Hepatic stellate cell (primary cell): ENCODE measurements around the gene BICDL1.

ENCODE experiments used
- DNase-seq: peaks from one replicate; pipeline ENCODE4 v3.0.0; 2011; ENCODE audit warnings: low spot score

Gene BICDL1

GRCh38 chr12:120130011-120130410 is 141.0 kb downstream of the BICDL1 start:
- DNase-seq: no peak

GRCh38 chr12:120131116-120131515 is 142.1 kb downstream of the BICDL1 start:
- DNase-seq: no peak

- DNase-seq: no peak
Measured at GRCh38 chr12:120132054-120132836, 143.2 kb downstream of the BICDL1 start.

- no peak for DNase-seq
Measured at GRCh38 chr12:120132863-120133385, 143.9 kb downstream of the BICDL1 start.

GRCh38 chr12:120134307-120134980 is 145.4 kb downstream of the BICDL1 start:
- DNase-seq: no peak

- DNase-seq: no peak
Measured at GRCh38 chr12:120136093-120136770, 147.2 kb downstream of the BICDL1 start.

GRCh38 chr12:120137833-120138232 is 148.8 kb downstream of the BICDL1 start:
- DNase-seq: no peak

GRCh38 chr12:120138366-120138765 is 149.3 kb downstream of the BICDL1 start:
- DNase-seq: no peak

GRCh38 chr12:120139958-120140357 is 150.9 kb downstream of the BICDL1 start:
- DNase-seq: no peak

GRCh38 chr12:120140603-120141002 is 151.6 kb downstream of the BICDL1 start:
- DNase-seq: no peak

- DNase-seq: no peak
Measured at GRCh38 chr12:120141336-120141735, 152.3 kb downstream of the BICDL1 start.

- DNase-seq: no peak
Measured at GRCh38 chr12:120142231-120142877, 153.3 kb downstream of the BICDL1 start.
